Measurements from ENCODE around the gene STIL.
"Not testable (repeated sequence)": the region's sequence is repeated elsewhere in the genome, so short reads cannot be mapped to it uniquely, and the experiment has no call there.

Gene STIL

DNA sequence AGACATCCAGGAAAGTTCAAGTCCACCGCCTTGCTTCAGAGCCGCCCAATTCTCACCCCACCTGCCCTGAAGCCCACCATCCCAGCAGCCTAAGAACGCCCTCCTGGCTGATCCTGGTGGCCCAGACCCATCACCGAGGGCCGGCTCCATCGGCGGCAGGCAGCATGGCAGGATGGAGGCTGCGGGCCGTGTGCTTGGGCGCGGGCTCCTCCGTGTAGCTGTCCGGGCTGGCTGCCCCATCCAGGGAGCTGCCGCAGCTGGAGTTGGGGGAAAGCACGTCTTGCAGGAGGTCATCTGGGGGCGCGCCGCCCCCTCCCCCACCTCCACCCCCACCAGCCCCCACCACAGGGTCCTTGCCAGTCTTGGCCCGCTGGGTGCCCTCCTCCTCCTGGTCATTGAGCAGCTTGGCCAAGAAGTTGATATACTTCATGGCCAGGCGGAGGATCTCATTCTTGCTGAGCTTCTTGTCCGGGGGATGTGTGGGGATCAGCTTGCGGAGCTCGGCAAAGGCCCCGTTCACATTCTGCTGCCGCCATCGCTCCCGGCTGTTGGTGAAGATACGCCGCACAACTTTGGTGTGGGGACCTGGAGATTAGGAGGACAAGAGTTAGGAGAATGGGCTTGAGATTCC is 94.2 kb downstream of the STIL start:
- DNase-seq (ENCODE audit: low spot score) = no peak

DNA sequence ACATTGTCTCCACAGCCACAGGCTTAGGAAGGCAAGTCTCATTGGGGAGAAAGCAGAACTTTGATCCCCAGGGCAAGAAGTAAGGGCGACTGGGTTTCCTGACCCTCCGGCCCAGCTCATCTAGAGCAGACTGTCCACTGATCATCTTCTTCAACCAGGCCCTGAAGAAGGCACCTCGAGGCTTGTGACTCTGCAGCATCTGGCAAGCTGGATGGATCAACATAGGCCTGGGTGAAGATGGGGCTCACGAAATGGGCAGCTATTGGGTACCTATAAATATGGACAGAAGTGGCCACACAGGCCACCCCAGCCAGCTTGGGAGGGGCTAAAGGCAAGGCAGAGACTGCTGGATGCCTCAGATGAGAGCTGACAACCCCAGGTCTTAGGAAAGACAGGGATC is 94.9 kb downstream of the STIL start:
- DNase-seq (ENCODE audit: low spot score) = no peak

DNA sequence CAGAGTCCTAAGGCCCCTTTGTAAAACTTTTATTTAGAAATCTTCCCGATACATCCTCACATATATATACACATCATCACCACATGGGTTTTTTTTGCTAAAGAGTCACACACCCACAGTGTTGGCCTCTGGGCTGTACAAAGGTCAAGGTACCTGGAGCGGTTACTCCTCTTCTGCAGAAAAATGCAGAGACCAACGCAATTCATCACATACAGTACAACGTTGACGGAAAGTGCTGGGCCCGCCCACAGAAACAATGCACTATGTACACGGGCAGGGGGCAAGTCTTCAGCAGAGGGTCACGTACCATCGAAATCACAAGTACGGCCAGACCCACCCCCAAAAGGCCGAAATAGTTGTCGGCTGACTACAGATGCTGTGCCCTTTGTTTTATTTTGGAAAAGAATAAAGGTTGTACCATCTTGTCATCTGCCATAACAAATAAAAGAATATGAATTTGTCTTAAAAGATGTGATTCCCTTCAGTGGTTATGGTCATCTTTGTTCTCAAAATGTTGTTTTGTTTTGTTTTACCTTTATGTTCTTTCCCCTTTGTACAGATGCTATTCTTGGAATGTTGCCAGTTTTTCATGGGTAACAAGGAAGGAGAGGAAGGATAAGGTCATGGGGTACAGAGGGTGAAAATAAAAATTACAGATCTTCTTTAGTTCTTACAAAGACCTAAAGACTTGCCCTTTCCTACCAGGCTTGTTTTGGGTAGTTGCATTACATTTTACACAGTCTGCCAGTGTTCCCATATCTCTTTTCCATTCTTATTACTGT is 97.5 kb downstream of the STIL start:
- no peak for DNase-seq (ENCODE audit: low spot score)

DNA sequence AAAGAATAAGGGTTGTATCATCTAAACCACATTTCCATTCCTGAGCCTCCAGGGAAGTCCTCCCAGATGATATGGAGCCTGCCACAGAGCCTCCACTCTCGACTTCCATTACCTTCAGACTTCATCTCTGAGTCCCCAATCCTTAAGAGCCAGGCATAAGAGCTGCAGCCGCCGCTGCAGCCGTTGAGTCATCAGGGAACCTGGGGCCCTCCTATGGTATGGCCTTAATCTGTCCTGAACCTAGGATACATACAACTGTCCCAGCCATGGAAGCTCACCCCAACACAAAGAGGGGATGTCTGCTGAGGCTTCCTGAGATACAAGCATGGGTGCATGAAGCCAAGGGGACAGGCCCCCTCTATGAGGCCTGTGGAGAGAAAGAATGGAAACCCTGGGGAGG is 98.2 kb downstream of the STIL start:
- DNase-seq (ENCODE audit: low spot score) = no peak

DNA sequence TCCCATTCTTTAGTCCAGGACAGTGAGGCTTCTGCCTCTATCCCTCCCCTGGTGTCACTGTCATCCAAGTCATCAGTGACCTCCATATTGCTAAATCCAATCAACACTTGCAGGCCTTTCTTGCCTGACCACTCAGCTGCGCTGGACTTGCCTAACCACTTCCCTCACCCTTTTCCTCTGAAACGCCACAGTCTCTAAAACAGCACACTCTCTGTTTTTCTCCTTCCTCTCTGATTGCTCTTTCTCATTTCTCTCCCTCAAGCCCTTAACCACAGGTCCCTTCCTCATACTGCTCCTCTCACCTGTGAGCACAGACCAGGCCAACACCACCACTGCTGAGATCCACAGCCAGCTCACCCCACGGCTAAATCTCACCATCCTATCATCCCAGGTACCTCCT is 99.4 kb downstream of the STIL start:
- no peak for DNase-seq (ENCODE audit: low spot score)

DNA sequence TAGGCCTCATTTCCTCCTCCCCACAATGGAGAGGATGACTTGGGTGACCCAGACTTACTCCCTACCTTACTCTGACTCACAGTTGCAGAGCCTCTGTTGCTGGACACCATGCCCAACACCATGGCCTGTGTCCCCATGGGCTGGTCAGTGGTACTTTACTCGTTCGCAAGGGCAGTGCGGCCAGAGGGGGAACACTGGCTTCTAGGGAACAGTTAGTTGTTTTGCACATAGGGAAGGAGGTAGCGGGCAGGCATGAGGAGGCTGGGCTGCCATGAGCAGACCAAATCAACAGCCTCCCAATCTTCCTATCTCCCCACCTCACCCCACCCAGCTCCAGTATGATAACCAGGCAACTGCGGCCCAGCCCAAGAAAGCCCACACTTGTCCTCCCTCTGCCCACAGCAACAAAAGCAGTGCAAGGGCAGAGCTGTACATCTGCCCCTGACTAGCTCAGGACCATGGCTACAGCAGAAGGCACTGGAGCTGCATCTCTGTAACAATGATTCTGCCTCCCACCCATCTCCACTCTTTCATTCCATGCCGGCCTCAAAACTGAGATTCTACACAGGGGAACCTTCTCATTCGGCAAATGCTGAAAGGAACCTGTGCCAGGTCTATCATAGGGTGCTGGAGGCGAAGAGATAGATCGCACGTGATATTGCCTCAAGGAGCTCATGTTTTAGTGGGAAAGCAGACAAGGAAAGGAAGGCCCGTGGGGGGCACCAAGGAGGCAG is 100.5 kb downstream of the STIL start:
- no peak for DNase-seq (ENCODE audit: low spot score)

DNA sequence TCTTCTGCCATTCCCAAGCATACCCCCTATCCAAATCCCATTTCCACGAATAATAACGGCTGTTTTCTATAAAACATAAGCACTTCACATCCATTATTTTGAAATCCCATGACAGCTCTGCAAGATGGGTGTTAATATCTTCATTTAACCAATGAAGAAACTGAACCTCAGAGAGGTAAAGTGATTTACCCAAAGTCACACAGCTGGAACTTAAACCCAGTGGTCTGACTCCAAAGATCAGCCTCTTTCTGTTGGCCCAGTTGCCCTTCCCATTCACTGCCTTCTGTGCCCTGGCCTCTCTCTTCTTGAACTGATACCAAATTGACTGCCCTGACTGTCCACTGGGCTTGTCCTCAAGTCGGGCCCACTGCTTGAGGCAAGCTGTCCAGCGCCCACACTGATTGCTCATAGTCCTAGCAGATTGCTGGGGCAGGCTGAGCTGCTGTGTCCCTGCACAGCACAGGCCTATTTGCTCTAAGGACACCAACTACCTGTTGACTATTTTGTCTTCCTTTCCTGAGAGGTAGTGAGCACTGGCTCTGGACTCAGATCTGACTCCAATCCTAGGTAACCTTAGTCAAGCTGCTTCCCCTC is 101.2 kb downstream of the STIL start:
- no peak for DNase-seq (ENCODE audit: low spot score)

DNA sequence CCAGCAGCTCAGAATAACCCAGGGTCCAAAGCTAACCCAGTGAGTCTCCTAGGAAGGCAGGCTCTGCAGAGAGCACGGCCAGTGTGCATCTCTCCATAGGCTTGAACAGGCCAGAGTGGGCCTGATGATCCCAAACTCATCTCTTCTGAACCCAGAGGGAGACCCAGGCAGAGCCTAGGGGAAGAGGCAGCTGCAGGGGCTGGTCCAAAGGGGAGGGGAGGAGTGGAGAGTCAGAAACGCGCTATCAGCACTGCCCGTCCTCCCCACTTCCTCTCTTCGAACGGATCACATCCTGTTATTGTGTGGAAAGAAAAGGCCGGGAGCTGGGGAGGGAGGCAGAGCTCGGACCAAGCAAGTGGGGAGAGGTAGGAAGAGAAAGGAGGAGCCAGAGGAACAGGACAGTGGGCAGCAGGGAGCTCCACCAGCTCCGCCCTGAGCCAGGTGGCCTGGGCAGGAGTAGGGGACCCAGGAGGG is 102.1 kb downstream of the STIL start:
- DNase-seq (ENCODE audit: low spot score) = no peak

DNA sequence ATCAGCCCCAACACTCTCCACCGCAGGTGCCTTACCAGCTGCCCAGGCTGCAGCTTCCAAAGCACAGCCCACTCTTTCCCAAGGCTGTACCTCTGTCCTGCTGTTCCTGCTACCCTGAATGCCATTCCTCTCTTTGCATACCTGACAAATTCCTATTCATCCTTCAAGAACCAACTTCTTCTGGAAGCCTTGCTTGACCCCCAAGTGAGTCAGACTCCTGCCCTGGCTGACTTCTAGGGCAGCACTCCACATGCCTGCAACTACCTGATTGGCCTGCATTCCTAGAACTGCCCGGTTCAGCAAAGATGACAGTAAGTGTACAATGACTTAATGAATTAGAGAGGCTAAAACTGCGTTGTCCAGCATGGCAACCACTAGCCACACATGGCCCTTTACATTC is 103.3 kb downstream of the STIL start:
- no peak for DNase-seq (ENCODE audit: low spot score)

DNA sequence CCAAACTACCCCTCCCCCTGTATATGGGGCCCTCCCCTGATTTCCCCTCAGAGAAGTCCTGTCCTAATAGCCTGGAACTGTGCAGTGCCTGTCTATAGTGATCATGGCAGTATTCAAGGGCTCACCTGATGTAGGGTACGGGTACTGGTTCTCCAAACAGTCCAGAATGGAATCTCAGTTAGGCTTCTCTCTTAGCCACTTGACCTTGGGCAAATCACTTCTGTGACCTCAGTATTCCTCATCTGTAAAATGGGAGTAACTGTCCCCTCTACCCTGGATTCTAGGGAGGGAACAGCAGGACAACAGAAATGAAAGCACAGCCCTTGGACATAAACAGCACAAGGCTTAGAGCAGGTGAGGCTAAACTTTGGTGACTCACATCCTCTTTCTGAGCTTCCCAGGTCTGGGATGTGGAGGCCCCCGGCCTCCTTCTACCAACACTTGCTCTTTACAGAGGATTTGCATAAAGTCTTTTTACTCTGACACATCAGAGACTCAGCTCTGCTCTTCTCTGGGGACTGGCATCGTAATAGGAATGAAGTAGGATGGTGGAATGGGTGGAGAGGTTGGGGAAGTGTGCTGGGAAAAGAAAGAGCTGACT is 104.1 kb downstream of the STIL start:
- DNase-seq (ENCODE audit: low spot score) = no peak

DNA sequence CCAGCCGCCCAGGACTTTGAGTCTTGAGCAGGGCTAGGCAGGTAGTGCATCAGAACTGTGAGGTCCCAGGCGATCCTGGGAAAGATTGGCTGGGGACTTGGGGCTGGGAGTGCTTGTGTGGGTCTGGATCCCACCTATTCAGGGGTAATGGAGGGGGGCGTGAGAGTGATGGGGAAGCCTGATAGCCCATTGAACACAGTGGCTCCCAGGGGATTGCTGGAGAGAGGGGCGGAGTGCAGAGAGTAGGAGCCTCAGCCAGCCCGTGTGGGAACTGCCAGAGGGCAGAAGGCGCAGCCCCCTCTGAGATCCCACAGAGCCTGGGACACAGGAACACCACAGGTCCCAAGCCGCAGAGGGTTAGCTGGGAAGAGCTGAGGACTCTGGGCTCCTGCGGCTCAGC is 104.9 kb downstream of the STIL start:
- no peak for DNase-seq (ENCODE audit: low spot score)

DNA sequence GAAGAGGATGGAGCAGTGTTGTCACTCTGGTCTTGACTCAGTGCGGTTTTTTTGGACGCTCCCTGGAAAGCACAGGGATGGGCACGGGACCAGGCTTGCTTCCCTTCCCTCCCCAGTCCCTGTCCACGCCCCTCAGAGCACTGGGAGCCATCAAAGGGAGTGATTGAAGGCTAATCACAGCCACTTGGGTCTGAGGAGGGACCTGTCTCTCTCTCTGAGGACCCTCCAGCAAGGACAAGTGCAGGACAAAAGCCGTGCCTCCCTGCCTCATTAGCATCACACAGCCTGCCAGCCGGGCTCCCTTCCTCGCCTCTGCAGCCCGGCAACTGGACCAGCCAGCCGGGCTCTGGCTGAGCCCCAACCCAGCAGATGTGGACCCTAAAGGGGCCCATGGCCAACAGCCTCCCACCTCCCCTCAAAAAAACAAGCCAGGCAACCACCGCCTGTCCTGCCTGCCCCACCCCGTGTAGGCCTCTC is 105.5 kb downstream of the STIL start:
- DNase-seq (ENCODE audit: low spot score) = no peak

DNA sequence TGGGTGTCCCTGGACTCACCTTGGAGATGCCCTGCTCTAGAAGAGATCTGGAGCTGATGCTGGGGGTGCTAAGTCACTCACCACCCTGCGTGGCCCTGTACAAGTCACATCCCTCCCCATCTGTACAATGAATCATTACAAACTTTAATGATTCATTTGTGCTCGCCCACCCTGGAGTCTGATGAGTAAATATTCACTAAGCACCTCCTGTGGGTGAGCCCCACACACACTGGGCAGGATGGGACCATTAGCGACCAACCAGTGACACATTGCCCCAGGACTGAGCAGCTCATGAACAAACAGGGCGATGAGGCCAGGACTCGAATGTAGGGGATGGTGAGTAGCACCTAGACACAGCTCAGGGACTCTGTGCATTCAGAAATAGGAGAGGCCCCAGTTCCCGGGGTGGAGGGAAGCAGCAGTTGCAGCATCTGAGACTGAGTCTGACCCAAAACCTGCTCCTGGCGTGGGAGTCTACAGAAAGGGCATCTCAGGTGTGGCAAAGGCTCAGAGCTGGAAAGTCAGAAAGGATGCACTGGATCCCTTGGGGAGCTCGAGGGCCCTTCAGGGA is 106.1 kb downstream of the STIL start:
- DNase-seq (ENCODE audit: low spot score) = no peak

DNA sequence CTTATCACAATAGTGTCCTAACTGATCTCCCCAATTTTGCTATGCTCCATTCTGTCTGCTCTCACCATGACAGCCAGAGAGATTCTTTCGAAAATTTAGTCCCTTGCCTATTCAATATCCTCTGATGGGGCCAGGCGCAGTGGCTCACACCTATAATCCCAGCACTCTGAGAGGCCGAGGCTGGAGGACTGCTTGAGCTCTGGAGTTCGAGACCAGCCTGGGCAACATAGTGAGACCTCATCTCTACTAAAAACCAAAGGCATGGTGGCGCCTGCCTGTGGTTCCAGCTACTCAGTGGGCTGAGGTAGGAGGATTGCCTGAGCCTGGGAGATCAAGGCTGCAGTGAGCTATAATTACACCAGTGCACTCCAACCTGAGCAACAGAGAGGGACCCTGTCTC is 108.0 kb downstream of the STIL start:
- DNase-seq (ENCODE audit: low spot score) = no peak

DNA sequence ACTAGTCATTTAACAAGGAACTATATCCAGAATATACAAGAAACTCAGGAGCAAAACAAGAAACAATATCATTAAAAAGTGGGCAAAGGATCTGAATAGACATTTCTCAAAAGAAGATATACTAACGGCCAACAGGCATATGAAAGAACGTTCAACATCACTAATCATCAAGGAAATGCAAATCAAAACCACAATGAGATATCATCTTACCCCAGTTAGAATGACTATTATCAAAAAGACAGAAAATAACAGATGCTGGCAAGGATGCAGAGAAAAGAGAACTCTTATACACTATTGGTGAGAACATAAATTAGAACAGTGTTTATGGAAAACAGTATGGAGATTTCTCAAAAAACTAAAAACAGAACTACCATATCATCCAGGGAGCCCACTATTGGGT is 110.4 kb downstream of the STIL start:
- not testable (repeated sequence) for DNase-seq (ENCODE audit: low spot score)

DNA sequence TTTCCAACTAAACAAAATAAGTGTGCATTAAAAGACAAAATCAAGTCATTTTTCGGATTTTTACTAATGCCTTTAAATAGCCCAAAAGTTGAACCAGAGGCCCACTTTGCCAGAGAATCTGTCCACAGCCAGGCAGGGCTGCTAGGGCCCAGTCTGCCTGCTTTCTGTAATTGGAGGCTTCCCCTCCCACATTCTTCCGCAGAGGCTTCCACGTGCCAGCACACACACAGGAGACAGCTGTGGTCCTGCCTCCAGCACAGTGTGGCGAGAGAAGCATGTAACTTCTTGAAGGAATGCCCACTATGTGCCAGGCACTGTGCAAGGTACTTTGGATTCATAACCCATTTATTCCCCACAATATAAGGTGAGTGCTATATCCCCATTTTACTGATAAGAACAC is 112.8 kb downstream of the STIL start:
- no peak for DNase-seq (ENCODE audit: low spot score)
